Testis (tissue), 3 donors: ENCODE data around the gene TAS1R1. TPM values are rescaled to one million over a fixed set of nuclear protein-coding genes. Genes with fewer than 3 reads are reported as not detected.

Experiments used
- DNase-seq: peaks from one replicate; pipeline ENCODE4 v3.0.0-alpha.2; 2019
- H3K27ac ChIP-seq, 2 donors: fragments of 200-600 bp; sonication (generic); one replicate each; pipeline ENCODE4 v1.5.1; 2019
- H3K27me3 ChIP-seq: fragments of 200-600 bp; sonication (generic); one replicate; pipeline ENCODE4 v1.5.1; 2019
- H3K36me3 ChIP-seq: fragments of 200-600 bp; sonication (generic); one replicate; pipeline ENCODE4 v1.5.1; 2017; ENCODE audit warnings: low read depth; ENCODE audit errors: missing control alignments
- H3K4me1 ChIP-seq: fragments of 200-600 bp; sonication (generic); one replicate; pipeline ENCODE4 v1.5.1; 2019
- H3K4me3 ChIP-seq, 2 donors: fragments of 200-600 bp; sonication (generic); one replicate each; pipeline ENCODE4 v1.5.1; 2017 to 2019
- H3K9me3 ChIP-seq: fragments of 200-600 bp; sonication (generic); one replicate; pipeline ENCODE4 v1.5.1; 2017
- POLR2A ChIP-seq: fragments of 450-650 bp; IDR thresholded peaks from one replicate; pipeline ENCODE4 v1.6.1; 2017; ENCODE audit warnings: antibody characterized with exemption, mild to moderate bottlenecking, moderate library complexity
- WGBS, 2 donors: methylation state at CpG; one replicate each; pipeline ENCODE4 v1.1.5; 2018; 5-methylcytosine and 5-hydroxymethylcytosine counted together
- intact Hi-C: fragments of 100-400 bp; cut with DNase I; formaldehyde crosslinking; loops from one replicate; pipeline ENCODE4 v1.15.1; 2023; ENCODE audit warnings: low total_unique reads
- polyA plus RNA-seq: library from polyadenylated mRNA; stranded (reverse); fragments of 350-450 nt; fragmentation: Illumina TruSeq; extraction: RNeasy Lipid Tissue Mini Kit (QIAGEN cat#74804); gene quantifications from one replicate; pipeline ENCODE4 v1.2.3, GENCODE V29; 2014; ENCODE audit warnings: low read depth, low replicate concordance; ENCODE audit not compliant: insufficient read depth
- total RNA-seq, 2 donors: library from RNA; depleted of rRNA; stranded (reverse); fragments of >200 nt; gene quantifications; one replicate each; pipeline ENCODE4 v1.2.3, GENCODE V29; 2016
- TF ChIP-seq, protein P1 (sequence below), 3 experiments: fragments of 450-650 bp in 2 of 3; fragments of 200-600 bp in 1 of 3; sonication (generic) in 1 of 3; IDR thresholded peaks; one replicate each; pipeline ENCODE4 v1.5.1; 2016 to 2019; ENCODE audit warnings: antibody characterized with exemption in 3 of 3, mild to moderate bottlenecking in 2 of 3, moderate library complexity in 1 of 3

TAS1R1 gene
- total and polyA plus RNA-seq, 3 donors from 2014 or later, result 5.1 to 5.6 (median 5.3) TPM

GRCh38 chr1:6588128-6588892, 33.2 kb downstream of the TAS1R1 start:
- H3K27ac ChIP-seq, result no peak overlapping the region
- WGBS, 2 donors, result 40 to 85% methylated on average over 2 to 23 of the region's 25 CpGs
- TF ChIP-seq POLR2A, result no peak
- TF ChIP-seq, protein P1, sequence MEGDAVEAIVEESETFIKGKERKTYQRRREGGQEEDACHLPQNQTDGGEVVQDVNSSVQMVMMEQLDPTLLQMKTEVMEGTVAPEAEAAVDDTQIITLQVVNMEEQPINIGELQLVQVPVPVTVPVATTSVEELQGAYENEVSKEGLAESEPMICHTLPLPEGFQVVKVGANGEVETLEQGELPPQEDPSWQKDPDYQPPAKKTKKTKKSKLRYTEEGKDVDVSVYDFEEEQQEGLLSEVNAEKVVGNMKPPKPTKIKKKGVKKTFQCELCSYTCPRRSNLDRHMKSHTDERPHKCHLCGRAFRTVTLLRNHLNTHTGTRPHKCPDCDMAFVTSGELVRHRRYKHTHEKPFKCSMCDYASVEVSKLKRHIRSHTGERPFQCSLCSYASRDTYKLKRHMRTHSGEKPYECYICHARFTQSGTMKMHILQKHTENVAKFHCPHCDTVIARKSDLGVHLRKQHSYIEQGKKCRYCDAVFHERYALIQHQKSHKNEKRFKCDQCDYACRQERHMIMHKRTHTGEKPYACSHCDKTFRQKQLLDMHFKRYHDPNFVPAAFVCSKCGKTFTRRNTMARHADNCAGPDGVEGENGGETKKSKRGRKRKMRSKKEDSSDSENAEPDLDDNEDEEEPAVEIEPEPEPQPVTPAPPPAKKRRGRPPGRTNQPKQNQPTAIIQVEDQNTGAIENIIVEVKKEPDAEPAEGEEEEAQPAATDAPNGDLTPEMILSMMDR (IDR thresholded peaks at IDR 0.05), result no peak
- no peak for DNase-seq
- intact Hi-C loops, result no loop called here
- H3K27me3 ChIP-seq, result no peaks in the 10 kb centered on the region
- H3K9me3 ChIP-seq, result no peaks in the 10 kb centered on the region
- H3K4me1 ChIP-seq, result peaks cover 12% of the 10 kb centered on the region
- no peak overlapping the region for H3K4me3 ChIP-seq
- no peaks in the 10 kb centered on the region for H3K36me3 ChIP-seq

- Histone ChIP-seq H3K4me3 (no peak overlapping the region), H3K4me1 (peaks cover 12% of the 10 kb centered on the region), H3K27ac (no peak overlapping the region), H3K27me3 (no peaks in the 10 kb centered on the region), H3K36me3 (no peaks in the 10 kb centered on the region), H3K9me3 (no peaks in the 10 kb centered on the region)
- no peak for DNase-seq
- WGBS, 2 donors, result 85 to 88% methylated on average over 14 to 24 of the region's 24 CpGs
- TF ChIP-seq, protein P1 (IDR thresholded peaks at IDR 0.05), result no peak
- TF ChIP-seq POLR2A, result no peak
- intact Hi-C loops, result no loop called here
Observed at GRCh38 chr1:6588893-6589520, 33.9 kb downstream of the TAS1R1 start.

GRCh38 chr1:6590046-6590445, 34.9 kb downstream of the TAS1R1 start:
- intact Hi-C loops, result no loop called here
- peaks cover 12% of the 10 kb centered on the region for H3K4me1 ChIP-seq
- no peak for DNase-seq
- H3K9me3 ChIP-seq, result no peaks in the 10 kb centered on the region
- no peak overlapping the region for H3K4me3 ChIP-seq
- TF ChIP-seq, protein P1 (IDR thresholded peaks at IDR 0.05), result no peak
- TF ChIP-seq POLR2A, result no peak
- WGBS, 2 donors, result 82 to 91% methylated on average over 7 of the region's 7 CpGs
- no peaks in the 10 kb centered on the region for H3K27me3 ChIP-seq
- no peak overlapping the region for H3K27ac ChIP-seq
- no peaks in the 10 kb centered on the region for H3K36me3 ChIP-seq

GRCh38 chr1:6591222-6591621, 36.1 kb downstream of the TAS1R1 start:
- 68 to 85% methylated on average over 4 to 13 of the region's 13 CpGs for WGBS, 2 donors
- H3K27ac ChIP-seq, result peak overlapping the region in 1 of 2 donors; percentile 14
- TF ChIP-seq POLR2A, result no peak
- TF ChIP-seq, protein P1 (IDR thresholded peaks at IDR 0.05), result no peak
- H3K27me3 ChIP-seq, result no peaks in the 10 kb centered on the region
- no peak for DNase-seq
- H3K36me3 ChIP-seq, result no peaks in the 10 kb centered on the region
- intact Hi-C loops, result no loop called here
- no peaks in the 10 kb centered on the region for H3K9me3 ChIP-seq
- H3K4me1 ChIP-seq, result peaks cover 12% of the 10 kb centered on the region
- H3K4me3 ChIP-seq, result no peak overlapping the region
